ENCODE data around the gene TMEM167A.

GRCh38 chr5:83059341-83059740, 17.9 kb downstream of the TMEM167A start:
- no peak for TF ChIP-seq CTCF (IDR thresholded peaks at IDR 0.05; ENCODE audit: low read depth, low read length)
- no peak for TF ChIP-seq POLR2A (IDR thresholded peaks at IDR 0.05; ENCODE audit: extremely low read depth, insufficient read length)
- no peak for TF ChIP-seq MAX (IDR thresholded peaks at IDR 0.05; ENCODE audit: low read depth, low read length)
- no peak for TF ChIP-seq MYC (IDR thresholded peaks at IDR 0.05; ENCODE audit: low read depth, low read length)
